ENCODE results near the gene TMEM98. TPM values are rescaled to one million over a fixed set of nuclear protein-coding genes. Genes with fewer than 3 reads are reported as not detected.

TMEM98 gene
- total RNA-seq, 4 donors from 2014 or later, result 60.0 to 71.4 (median 68.2) TPM

GRCh38 chr17:32901743-32902142 lies 26.2 kb upstream of the TMEM98 start:
- no peak for ATAC-seq
- TF ChIP-seq POLR2A (IDR thresholded peaks at IDR 0.05) (no peak), POLR2AphosphoS5 (IDR thresholded peaks at IDR 0.05) (no peak), CTCF (IDR thresholded peaks at IDR 0.05) (no peak), EP300 (IDR thresholded peaks at IDR 0.05) (no peak)
- Histone ChIP-seq H3K27me3 (peaks cover 16% of the 10 kb centered on the region), H3K9me3 (no peaks in the 10 kb centered on the region), H3K36me3 (no peaks in the 10 kb centered on the region), H3K4me1 (no peaks in the 10 kb centered on the region), H3K4me3 (no peak overlapping the region), H3K27ac (no peak overlapping the region)
- 86 to 100% methylated on average over 4 of the region's 4 CpGs for WGBS, 2 donors (ENCODE audit: low coverage in 1 of 2)

DNA sequence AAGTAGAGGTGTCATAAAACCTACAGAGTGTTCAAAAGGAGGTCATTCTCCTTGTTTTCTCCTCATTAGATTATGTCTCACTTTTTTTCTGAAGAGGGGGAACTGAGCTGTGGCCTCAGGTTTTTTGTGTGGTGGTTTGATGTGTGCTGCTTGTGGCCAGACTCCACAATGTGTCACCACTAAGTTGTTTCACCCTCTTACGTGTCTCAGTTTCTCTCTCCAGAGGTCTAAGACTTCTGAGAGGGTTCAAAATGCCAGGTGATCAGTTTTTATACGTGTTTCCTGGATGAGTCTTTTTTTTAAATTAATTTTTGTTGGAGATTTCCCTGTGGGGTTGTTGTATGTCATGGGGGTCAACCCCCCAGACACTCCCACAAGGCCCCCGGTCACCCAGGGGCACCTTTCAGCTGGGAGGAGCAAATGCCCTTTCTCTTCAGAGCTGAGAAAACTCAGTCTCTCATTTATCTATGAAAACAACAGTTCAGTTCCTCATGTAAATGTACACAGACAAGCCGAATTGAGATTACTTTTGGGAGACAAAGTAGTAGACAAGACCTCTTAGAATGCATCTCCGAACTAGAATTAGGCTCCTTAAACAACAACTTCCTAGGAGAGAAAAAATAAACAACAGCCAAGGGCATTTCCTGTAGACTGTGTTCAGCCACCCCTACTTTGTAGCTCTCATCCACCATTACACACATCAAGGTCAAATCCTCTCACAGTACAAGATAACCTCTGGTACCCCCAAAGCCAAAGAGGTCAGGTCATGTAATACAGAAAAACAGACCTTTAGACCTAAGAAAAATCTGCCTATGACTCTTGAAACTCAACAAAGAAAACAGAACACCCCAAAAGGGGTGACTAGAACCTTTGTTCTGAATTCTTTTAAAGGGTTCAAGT lies 23.9 kb upstream of the TMEM98 start:
- no peak for ATAC-seq
- WGBS, 2 donors (ENCODE audit: low coverage in 1 of 2), result 69% methylated on average over 3 of the region's 5 CpGs; no CpG with 5 or more reads in 1 of the 2 donors

GRCh38 chr17:32904891-32905290 lies 23.1 kb upstream of the TMEM98 start:
- no peak for ATAC-seq
- Histone ChIP-seq H3K27me3 (peaks cover 6% of the 10 kb centered on the region), H3K9me3 (no peaks in the 10 kb centered on the region), H3K27ac (no peak overlapping the region), H3K4me3 (no peak overlapping the region), H3K36me3 (no peaks in the 10 kb centered on the region), H3K4me1 (peaks cover 0 to 5% (median 0%) of the 10 kb centered on the region in 3 donors)
- TF ChIP-seq EP300 (IDR thresholded peaks at IDR 0.05) (no peak), POLR2AphosphoS5 (IDR thresholded peaks at IDR 0.05) (no peak), POLR2A (IDR thresholded peaks at IDR 0.05) (no peak), CTCF (IDR thresholded peaks at IDR 0.05) (no peak)
- whole genome bisulfite sequencing, 2 donors (ENCODE audit: low coverage in 1 of 2), result 69% methylated on average over 2 to 3 of the region's 3 CpGs

More for the DNA sequence above, 23.9 kb upstream of the TMEM98 start:
- TF ChIP-seq POLR2AphosphoS5 (IDR thresholded peaks at IDR 0.05) (no peak), POLR2A (IDR thresholded peaks at IDR 0.05) (no peak), CTCF (IDR thresholded peaks at IDR 0.05) (no peak), EP300 (IDR thresholded peaks at IDR 0.05) (no peak)
- no peaks in the 10 kb centered on the region for H3K36me3 ChIP-seq
- no peak overlapping the region for H3K27ac ChIP-seq
- peaks cover 6% of the 10 kb centered on the region for H3K27me3 ChIP-seq
- no peaks in the 10 kb centered on the region for H3K4me1 ChIP-seq
- no peaks in the 10 kb centered on the region for H3K9me3 ChIP-seq
- H3K4me3 ChIP-seq, result no peak overlapping the region

- WGBS, 2 donors (ENCODE audit: low coverage in 1 of 2), result 77 to 84% methylated on average over 5 to 6 of the region's 6 CpGs
- Histone ChIP-seq H3K9me3 (no peaks in the 10 kb centered on the region), H3K4me1 (peaks cover 0 to 22% (median 3%) of the 10 kb centered on the region in 3 donors), H3K36me3 (no peaks in the 10 kb centered on the region), H3K4me3 (no peak overlapping the region), H3K27me3 (no peaks in the 10 kb centered on the region), H3K27ac (no peak overlapping the region)
- no peak for TF ChIP-seq CTCF (IDR thresholded peaks at IDR 0.05)
- TF ChIP-seq POLR2AphosphoS5 (IDR thresholded peaks at IDR 0.05), result no peak
- TF ChIP-seq POLR2A (IDR thresholded peaks at IDR 0.05), result no peak
- no peak for TF ChIP-seq EP300 (IDR thresholded peaks at IDR 0.05)
- ATAC-seq, result no peak
Observed at GRCh38 chr17:32907583-32907982, 20.4 kb upstream of the TMEM98 start.
